GM15510 (cell line): ENCODE measurements around the gene TOM1L1.

ENCODE experiments used
- POLR2A ChIP-seq: IDR thresholded peaks from 3 replicates; pipeline ENCODE4 v1.6.1; 2011; ENCODE audit warnings: borderline replicate concordance; ENCODE audit not compliant: insufficient read length; ENCODE audit errors: extremely low read depth

Gene TOM1L1

DNA sequence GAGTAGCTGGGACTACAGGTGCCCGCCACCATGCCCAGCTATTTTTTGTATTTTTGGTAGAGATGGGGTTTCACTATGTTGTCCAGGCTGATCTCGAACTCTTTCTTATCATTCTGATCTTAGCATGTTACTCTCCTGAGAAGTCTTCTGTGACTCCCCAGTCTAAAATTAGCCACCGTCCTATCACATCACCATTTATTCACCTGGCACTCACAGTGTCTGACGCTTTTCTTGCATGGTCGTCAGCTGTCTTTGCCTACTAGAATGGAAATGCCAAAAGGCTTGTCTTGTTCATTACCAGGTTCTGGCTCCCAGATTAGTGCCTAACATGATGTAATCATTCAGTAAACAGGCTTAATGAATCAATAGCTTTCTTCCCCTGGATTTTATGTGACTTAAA is 23.8 kb downstream of the TOM1L1 start:
- no peak for TF ChIP-seq POLR2A

DNA sequence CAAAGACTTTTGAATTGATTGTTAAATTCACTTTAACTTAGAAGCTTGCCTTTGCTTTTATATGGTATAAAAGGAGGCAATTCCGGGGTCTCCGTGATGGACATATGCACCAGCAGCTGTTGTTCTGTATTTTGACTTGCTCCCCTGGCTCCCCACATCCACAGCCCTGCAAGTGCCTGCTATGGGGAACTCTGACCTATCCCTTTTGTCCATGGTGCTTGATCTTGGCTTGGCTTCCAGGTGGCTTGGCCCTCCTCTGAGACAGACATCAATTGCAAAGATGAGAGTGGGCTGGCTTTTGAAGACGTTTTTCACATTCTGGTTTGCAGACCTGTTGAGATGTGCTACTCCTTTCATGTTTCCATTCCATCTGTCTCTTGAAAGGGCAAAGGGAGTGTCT is 26.9 kb downstream of the TOM1L1 start:
- no peak for TF ChIP-seq POLR2A

DNA sequence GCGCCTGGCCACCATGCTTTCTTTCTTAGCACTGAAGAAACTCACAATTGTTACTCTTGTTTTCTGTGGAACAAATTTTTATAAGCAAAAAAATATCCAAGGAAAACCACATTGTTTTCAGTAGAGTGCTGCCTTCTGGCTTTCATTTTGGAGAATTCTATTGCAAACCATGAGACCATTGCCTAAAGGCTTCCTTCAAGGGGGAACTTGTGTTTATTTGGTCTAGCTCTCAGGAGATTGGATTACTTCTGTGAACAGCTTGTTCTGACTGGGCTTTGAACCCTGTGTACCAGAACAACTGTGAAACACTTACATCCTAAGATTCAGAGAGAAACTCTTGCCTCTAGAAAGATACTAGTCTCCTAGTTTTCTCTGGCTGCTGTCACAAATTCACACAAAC is 32.1 kb downstream of the TOM1L1 start:
- no peak for TF ChIP-seq POLR2A

DNA sequence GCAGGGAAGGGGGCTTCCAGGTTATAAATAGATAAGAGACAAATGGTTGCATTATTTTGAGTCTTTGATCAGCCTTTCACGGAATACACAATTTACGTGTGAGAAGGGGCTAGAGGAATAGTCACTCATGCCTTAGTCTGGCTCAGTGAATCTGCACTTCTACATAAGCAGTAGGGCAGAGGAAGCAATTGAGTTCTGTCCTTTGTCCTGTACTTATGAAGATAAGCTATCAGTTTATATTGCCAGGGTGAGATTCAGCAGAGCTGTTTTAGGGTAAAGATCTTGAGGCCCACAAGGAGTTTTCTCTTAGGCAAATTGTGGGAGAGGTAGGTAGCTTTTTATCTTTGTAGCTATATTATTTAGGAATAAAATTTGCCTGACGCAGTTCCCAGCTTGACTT is 33.3 kb downstream of the TOM1L1 start:
- TF ChIP-seq POLR2A: no peak

DNA sequence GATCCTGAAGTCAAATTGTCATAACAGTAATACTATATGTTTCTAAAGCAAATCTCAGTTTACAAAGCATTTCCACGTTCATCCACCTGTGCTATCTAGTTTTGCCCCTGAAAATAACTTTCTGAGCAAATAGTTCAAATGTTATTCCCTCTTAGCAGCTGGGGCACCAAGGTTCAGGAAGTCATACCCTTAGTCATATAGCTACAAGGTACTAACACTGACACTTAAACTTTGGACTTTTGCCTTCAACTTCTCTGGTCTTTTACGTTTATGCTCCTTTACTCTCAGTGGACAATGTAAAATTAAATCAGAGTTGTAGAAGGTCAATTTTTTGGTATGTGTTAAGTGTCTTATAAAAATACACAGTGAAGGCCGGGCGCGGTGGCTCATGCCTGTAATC is 34.8 kb downstream of the TOM1L1 start:
- no peak for TF ChIP-seq POLR2A

DNA sequence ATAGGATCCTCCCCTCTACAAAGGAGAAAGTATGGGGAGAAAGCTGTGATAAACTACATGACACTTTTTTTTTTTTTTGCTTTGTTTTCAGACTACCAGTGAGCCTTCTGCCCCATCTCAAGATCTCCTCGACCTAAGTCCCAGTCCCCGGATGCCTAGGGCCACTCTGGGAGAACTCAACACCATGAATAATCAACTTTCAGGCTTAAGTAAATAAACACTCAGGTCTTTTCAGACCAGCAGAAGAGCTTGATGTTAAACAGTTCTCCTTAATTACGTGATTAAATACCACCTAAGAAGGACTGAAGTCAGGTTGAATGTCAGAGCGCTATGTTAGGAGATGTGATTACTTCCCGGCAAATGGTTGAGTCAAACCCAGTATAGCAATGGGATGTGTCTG is 36.4 kb downstream of the TOM1L1 start:
- TF ChIP-seq POLR2A: no peak

DNA sequence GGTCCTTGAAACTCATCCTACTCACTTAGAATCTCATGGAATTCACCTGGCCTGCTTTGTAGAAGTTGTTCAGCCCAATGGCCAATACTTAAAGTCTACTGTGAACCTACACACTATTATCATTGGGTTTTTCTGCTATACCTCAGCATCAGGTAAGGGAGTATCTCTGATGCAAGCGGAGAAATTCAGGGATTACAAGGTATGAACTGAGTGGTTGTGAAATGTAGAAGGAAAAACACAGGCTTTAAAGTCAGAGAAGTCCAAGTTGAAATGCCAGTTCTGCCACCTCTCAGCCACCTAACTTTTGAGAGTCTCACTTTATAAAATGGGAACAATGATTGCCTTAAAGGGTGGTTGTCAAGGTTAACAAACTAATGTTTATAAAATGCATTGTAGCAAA is 36.8 kb downstream of the TOM1L1 start:
- no peak for TF ChIP-seq POLR2A

DNA sequence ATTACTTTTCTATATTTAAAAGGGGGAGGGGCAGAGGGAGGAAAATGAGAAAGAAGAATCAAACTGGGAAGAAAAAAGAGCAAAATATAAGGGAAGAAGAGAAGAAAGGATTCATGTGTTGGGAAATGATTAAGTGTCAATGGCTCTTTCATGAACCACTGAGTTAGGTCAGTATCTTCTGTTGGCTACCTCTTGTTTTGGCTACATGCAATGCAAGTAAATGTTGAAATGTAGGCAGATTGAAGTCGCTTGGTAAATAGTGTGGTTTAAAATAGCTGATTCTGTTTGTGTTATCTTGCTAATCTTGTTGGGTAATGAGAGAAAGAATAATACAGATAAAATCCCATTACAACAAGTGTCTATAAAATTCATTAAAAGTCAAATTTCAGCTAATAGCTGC is 40.6 kb downstream of the TOM1L1 start:
- TF ChIP-seq POLR2A: no peak

DNA sequence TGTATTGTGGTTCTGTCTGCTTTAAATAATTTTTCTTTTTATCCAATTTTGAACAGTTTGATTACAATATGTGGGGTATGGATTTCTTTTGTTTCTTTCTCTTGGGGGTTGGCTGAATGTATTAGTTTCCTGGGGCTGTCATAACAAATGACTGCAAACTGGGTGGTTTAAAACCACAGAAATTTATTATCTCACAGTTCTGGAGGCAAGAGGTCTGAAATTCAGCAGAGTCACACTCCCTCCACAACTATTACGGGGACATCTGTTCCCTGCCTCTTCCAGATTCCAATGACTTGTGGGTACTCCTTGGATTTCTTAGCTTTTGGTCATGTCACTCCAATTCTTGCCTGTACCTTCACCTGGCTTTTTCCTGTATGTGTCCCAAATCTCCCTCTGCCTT is 44.1 kb downstream of the TOM1L1 start:
- TF ChIP-seq POLR2A: no peak

DNA sequence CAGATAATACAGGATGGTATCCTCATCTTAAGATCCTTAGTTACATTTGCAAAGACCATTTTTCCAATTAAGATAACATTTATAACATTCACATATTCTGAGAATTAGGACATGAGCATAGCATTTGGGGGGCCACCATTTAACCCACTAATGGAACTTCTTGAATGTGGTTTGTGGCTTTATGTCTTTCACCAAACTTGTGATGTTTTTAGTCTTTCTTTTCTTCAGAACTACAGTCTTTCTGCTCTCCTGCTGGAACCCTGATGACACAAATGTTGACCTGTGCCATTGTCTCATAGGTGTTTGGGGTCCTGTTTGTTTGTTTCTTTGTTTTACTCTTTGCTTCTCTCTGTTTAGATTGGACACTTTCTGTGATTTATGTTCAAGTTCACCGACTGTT is 44.6 kb downstream of the TOM1L1 start:
- no peak for TF ChIP-seq POLR2A

DNA sequence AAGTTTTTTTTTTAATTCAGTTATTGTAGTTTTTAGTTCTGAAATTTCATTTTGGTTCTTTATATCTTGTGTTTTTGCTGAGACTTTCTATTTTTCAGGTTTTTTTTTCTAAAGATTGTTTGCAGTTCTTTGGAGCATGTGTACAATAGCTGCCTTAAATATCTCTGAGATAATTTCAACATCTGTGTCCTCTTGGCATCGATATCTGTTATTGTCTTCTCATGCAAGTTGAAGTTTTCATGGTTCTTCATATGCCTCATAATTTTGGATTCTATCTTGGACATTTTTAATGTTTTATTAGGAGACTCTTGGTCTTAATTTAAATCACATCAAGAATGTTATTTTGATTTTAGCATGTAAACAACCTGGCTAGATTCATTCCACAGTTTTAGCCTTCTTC is 45.0 kb downstream of the TOM1L1 start:
- TF ChIP-seq POLR2A: no peak

DNA sequence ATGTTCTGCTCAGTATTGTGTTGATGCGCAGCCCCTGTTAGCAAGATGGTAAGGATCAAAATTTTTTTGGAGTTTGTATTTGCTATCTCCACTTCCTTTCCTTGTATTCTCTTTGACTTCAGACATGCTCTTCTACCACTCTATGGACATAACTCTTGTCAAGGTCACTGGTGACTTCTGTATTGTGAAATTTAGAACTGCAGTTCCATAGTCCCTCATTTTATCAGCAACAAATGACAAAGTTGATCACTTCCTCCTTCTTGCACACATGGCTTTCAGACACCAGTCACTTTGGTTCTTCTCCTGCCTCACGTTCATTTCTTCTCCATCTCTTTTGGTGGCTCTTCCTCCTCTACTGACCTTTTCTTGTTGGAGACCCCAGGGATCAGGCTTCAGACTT is 46.7 kb downstream of the TOM1L1 start:
- no peak for TF ChIP-seq POLR2A

DNA sequence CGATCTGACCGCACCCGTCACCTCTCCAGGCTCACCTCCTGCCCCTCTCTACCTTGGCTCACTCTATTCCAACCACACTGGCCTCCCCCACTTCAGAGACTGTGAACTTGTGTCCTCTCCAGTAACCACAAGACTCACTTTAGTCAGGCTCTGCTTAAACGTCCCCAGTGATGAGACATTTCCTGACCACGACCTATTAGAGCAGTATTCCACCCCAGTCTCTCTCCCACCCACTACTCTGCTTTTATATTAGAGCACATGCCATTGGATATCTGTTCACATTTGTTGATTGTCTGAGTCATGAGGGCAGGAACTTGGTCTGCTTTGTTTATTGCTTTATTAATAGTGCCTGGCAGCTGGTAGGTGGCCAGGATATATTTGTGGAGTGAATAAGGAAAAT is 47.7 kb downstream of the TOM1L1 start:
- no peak for TF ChIP-seq POLR2A

DNA sequence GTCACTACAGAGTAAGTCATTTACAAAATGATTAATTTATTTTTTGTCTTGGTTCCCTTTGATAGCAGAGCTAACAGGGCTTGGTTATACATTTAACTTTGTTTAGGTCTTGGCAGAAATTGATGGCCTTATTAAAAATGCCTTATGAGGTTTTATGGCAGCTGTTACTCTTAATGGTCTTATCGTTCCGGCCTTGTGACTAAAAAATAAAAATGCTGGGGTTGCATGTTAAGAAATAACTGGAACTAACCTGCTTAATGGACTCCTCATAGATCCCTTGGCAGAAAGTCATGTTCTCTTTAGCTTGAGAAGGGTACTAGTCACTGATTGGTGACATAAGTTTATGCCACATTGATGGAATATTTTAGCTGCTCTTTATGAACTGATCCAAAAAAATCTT is 49.5 kb downstream of the TOM1L1 start:
- TF ChIP-seq POLR2A: no peak

DNA sequence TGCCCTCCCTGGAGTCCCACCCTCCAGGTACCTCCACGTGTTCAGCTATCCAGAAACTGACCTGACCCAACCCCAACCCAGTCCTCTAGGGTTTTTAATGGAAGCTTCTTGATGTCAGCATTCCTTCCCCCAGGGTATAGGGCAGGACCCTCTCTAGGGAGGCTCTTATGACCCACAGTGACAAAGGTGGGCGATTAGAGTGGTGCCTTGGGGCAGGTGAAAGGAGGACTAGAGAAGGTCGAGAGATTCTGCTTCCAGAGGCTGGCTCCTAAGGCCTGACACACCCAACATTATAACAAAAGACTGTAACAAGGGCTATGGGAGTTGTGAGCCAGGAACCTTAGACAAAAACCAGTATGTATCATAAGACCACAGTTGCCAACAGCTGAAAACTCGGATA is 50.6 kb downstream of the TOM1L1 start:
- no peak for TF ChIP-seq POLR2A

DNA sequence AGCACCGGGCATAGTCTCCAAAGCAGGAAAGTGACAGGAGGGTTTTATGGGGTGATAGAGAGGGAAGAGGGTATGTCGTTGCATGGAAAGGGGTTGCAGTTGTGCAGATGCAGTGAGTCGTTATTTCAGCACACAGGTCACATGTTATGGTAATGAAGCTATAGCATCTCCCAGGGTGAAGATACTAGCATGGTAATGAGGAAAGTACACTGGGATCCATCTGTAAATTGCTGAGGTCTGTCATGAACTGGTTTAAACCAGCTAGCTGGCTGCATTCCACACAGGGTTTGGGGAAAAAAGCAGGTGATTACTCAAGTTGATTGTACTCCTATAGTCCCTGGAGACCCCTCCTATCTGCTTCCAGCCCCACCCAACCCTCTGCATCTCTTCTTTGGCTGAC is 56.1 kb downstream of the TOM1L1 start:
- no peak for TF ChIP-seq POLR2A

DNA sequence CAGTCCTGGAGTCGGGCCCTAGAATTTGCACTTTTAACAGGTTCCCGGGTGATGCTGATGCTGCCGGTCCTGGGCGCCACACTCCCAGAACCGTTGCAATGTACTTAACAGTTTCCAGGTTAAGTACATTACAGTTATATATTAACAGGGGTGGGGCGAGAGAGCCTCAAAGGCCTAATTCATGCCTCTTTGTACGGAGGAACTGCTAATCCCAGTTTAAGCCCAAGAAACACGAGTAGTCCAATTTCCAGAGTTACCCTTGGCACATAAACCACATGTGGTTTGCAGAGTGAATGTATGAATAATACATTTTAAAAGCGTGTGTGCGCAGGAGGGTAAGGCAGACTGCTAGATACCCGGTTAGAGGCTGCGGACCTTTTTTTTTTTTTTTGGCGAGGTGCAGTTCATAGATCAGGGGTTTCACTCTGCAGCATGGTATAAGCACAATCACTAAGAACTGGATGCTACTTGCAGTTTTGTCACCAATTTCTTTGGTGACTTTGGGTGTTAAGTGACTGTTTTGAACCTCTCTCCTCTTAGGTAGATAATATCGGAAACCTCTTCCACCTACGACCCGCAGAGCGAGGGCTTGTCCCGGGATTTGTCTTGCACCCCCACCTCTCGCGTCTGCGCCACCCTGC is 67.1 kb downstream of the TOM1L1 start:
- no peak for TF ChIP-seq POLR2A

DNA sequence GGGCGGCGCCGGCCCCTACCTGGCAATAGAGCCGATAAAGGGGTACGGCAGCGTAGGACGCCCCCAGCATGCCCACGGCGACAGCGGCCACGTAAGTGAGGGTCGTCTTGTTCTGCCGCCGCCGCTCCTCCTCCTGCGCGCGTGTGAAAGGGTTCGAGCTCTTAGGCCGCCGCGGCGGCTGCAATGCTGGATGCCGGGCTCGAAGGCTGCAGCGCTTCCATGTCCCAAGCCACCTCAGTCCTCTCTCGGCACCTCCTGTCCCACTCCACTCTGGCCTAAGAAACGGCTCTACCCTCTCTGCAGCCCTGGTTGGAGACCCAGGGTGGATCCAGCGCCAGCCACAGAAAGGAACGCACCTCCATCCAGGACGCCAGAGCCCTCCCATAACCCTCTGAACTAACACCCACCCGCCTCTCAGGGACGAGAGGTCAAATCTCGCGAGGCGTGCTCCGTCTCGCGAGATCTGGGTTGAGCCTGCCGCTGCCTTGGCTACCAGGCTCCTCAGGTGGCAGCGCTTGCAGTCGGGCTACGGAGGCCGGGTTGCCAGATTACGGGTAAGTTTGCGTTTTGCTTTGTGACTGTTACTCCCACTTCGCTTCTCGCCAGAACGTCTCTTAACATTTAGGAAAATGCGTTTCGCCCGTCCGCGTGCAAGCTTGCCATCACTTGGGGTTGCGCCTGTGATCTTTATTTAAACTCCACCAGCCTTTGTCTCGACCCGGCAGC is 67.8 kb downstream of the TOM1L1 start, which contains the start of the genes COX11 and STXBP4:
TSS of gene COX11 (minus strand) at position 393 of the 726 bp plus-strand sequence. CDS start at position 385, 8 bp downstream.
TSS of gene STXBP4 (plus strand) at position 504 of the 726 bp plus-strand sequence. CDS start 17,455 bp downstream, outside the sequence.
- TF ChIP-seq POLR2A: peak; percentile 88

DNA sequence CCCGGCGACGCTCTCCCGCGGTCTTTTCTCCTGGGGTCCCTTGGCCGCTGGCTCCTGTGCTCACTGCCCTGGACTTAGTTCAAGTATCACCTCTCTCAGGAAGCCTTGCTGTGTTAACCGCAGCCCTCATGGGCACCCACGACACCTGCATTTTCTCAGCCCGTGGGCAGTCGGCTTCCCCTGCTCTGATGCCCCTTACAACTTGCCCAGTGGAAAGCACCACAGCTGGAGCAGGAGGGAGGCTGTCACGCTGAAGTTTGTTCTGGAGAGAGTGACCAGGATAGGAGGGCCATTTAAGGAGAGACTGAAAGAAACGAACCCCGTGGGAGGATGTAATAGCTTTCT is 68.3 kb downstream of the TOM1L1 start:
- no peak for TF ChIP-seq POLR2A
